SU-DHL-6 (cell line): ENCODE measurements around the gene NOS1.

Experiments
- H2AFZ ChIP-seq: fragments of 200-600 bp; sonication (generic); 2 replicates; pipeline ENCODE4 v1.6.1; 2014; ENCODE audit warnings: low read depth, mild to moderate bottlenecking, moderate library complexity, mixed read lengths, antibody characterized with exemption, low read length; ENCODE audit not compliant: severe bottlenecking
- H3F3A ChIP-seq: fragments of 200-600 bp; shearing (Covaris generic); 2 replicates; pipeline ENCODE4 v1.6.0; 2016; ENCODE audit warnings: antibody characterized with exemption, mild to moderate bottlenecking; ENCODE audit not compliant: insufficient read depth
- H3K27ac ChIP-seq: fragments of 200-600 bp; sonication (generic); 2 replicates; pipeline ENCODE4 v1.5.1; 2016; ENCODE audit warnings: low read depth, mild to moderate bottlenecking, low read length, moderate library complexity, mixed read lengths
- H3K27me3 ChIP-seq: fragments of 200-600 bp; sonication (generic), shearing (Covaris generic); 2 replicates; pipeline ENCODE4 v1.6.0; 2014; ENCODE audit warnings: mild to moderate bottlenecking, low read length
- H3K36me3 ChIP-seq: fragments of 200-600 bp; sonication (generic); 2 replicates; pipeline ENCODE4 v1.6.1; 2014; ENCODE audit warnings: mild to moderate bottlenecking, low read length, mixed read lengths
- H3K4me2 ChIP-seq: fragments of 300-600, 200-600 bp; shearing (Covaris generic), sonication (generic); 2 replicates; pipeline ENCODE4 v1.6.0; 2014; ENCODE audit warnings: low read length, low read depth, mild to moderate bottlenecking; ENCODE audit not compliant: poor library complexity, severe bottlenecking
- H3K4me3 ChIP-seq: fragments of 200-600 bp; sonication (generic); 2 replicates; pipeline ENCODE4 v1.5.1; 2014; ENCODE audit warnings: antibody characterized with exemption, low read length, mild to moderate bottlenecking, mixed read lengths; ENCODE audit not compliant: insufficient read depth, poor library complexity, severe bottlenecking
- H3K79me2 ChIP-seq: fragments of 200-600 bp; sonication (generic); 2 replicates; pipeline ENCODE4 v1.6.1; 2014; ENCODE audit warnings: mild to moderate bottlenecking, low read length, moderate library complexity; ENCODE audit not compliant: insufficient read depth
- H3K9ac ChIP-seq: fragments of 200-600 bp; sonication (generic); 2 replicates; pipeline ENCODE4 v1.7.0; 2014; ENCODE audit warnings: mild to moderate bottlenecking, low read length
- H3K9me2 ChIP-seq: fragments of 200-600 bp; sonication (generic); replicated peaks from 2 replicates; pipeline ENCODE4 v1.6.1; 2014; ENCODE audit warnings: low read length; ENCODE audit not compliant: insufficient read depth
- H3K9me3 ChIP-seq: fragments of 200-600 bp; sonication (generic); 2 replicates; pipeline ENCODE4 v1.6.1; 2014; ENCODE audit warnings: low read length, mixed read lengths; ENCODE audit not compliant: insufficient read depth
- H4K20me1 ChIP-seq: fragments of 200-600 bp; sonication (generic); 2 replicates; pipeline ENCODE4 v1.6.1; 2014; ENCODE audit warnings: low read depth, mild to moderate bottlenecking, antibody characterized with exemption, low read length, moderate library complexity, mixed read lengths
- EZH2phosphoT487 ChIP-seq: fragments of 200-600 bp; sonication (generic), shearing (Covaris generic); conservative IDR thresholded peaks from 2 replicates; pipeline ENCODE4 v1.6.1; 2018; ENCODE audit warnings: mild to moderate bottlenecking, antibody characterized with exemption, low read length, moderate library complexity, mixed read lengths
- TF ChIP-seq, protein P1 (sequence below): fragments of 200-600 bp; sonication (generic); IDR thresholded peaks from one replicate; pipeline ENCODE4 v1.5.1; 2017; ENCODE audit warnings: antibody characterized with exemption, mild to moderate bottlenecking, low read length, moderate library complexity; ENCODE audit not compliant: insufficient read depth, poor library complexity, severe bottlenecking

Gene NOS1

GRCh38 chr12:117309276-117309925 is 52.0 kb downstream of the NOS1 start:
- TF ChIP-seq, protein P1, sequence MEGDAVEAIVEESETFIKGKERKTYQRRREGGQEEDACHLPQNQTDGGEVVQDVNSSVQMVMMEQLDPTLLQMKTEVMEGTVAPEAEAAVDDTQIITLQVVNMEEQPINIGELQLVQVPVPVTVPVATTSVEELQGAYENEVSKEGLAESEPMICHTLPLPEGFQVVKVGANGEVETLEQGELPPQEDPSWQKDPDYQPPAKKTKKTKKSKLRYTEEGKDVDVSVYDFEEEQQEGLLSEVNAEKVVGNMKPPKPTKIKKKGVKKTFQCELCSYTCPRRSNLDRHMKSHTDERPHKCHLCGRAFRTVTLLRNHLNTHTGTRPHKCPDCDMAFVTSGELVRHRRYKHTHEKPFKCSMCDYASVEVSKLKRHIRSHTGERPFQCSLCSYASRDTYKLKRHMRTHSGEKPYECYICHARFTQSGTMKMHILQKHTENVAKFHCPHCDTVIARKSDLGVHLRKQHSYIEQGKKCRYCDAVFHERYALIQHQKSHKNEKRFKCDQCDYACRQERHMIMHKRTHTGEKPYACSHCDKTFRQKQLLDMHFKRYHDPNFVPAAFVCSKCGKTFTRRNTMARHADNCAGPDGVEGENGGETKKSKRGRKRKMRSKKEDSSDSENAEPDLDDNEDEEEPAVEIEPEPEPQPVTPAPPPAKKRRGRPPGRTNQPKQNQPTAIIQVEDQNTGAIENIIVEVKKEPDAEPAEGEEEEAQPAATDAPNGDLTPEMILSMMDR, result no peak
- TF ChIP-seq EZH2phosphoT487, result no peak
- H3K9me3 ChIP-seq, result no peaks in the 10 kb centered on the region
- no peak overlapping the region for H3K9ac ChIP-seq
- no peaks in the 10 kb centered on the region for H3F3A ChIP-seq
- no peak overlapping the region for H3K4me3 ChIP-seq
- no peak overlapping the region for H3K4me2 ChIP-seq
- H3K27me3 ChIP-seq, result no peaks in the 10 kb centered on the region
- no peaks in the 10 kb centered on the region for H4K20me1 ChIP-seq
- H2AFZ ChIP-seq, result no peak overlapping the region
- H3K27ac ChIP-seq, result no peak overlapping the region
- H3K36me3 ChIP-seq, result no peaks in the 10 kb centered on the region
- H3K9me2 ChIP-seq, result no peaks in the 10 kb centered on the region
- no peaks in the 10 kb centered on the region for H3K79me2 ChIP-seq

- no peak overlapping the region for H3K27ac ChIP-seq
- no peaks in the 10 kb centered on the region for H3K9me3 ChIP-seq
- H3K36me3 ChIP-seq, result no peaks in the 10 kb centered on the region
- H2AFZ ChIP-seq, result no peak overlapping the region
- TF ChIP-seq, protein P1, result no peak
- H4K20me1 ChIP-seq, result no peaks in the 10 kb centered on the region
- no peaks in the 10 kb centered on the region for H3K9me2 ChIP-seq
- H3K4me2 ChIP-seq, result no peak overlapping the region
- no peak overlapping the region for H3K9ac ChIP-seq
- no peaks in the 10 kb centered on the region for H3K27me3 ChIP-seq
- H3K79me2 ChIP-seq, result no peaks in the 10 kb centered on the region
- H3K4me3 ChIP-seq, result no peak overlapping the region
- no peaks in the 10 kb centered on the region for H3F3A ChIP-seq
Measured at GRCh38 chr12:117300174-117300573, 61.3 kb downstream of the NOS1 start.

DNA sequence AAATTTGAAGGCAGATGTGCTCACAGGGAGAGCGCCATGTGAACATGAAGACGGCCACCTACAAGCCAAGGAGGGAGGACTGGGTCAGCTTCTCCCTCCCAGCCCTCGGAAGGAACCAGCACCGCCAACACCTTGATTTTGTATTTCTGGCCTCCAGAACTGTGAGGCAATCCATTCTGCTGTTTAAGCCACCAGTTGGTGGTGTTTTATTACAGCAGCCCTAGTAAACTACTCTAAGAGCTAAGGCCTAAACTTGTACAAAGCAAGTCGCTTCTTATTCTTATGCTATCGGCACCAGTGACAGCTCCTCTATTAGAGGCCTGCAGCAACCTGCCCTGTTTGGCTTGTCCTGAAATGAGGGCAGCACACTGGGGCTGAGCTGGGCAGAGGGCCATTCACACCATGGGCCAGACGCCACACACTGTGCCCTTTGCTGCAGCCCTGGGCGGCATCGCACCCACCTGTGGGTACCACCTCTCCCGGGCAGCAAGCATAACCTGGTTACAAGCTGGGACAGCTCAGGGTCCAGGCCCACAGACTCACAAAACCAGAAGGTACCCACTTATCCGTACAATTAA is 62.7 kb downstream of the NOS1 start:
- TF ChIP-seq, protein P1, result no peak
- no peak for TF ChIP-seq EZH2phosphoT487
- Histone ChIP-seq H3K27ac (no peak overlapping the region), H3F3A (no peaks in the 10 kb centered on the region)

More for the DNA sequence above, 62.7 kb downstream of the NOS1 start:
- Histone ChIP-seq H4K20me1 (no peaks in the 10 kb centered on the region), H3K4me2 (no peak overlapping the region), H3K27me3 (no peaks in the 10 kb centered on the region), H3K79me2 (no peaks in the 10 kb centered on the region), H2AFZ (no peak overlapping the region), H3K9me3 (no peaks in the 10 kb centered on the region), H3K36me3 (no peaks in the 10 kb centered on the region), H3K4me3 (no peak overlapping the region), H3K9me2 (no peaks in the 10 kb centered on the region), H3K9ac (no peak overlapping the region)
